Thoracic aorta (tissue), 2 donors: Measurements from ENCODE around the gene HPCAL1. TPM values are rescaled to one million over a fixed set of nuclear protein-coding genes. Genes with fewer than 3 reads are reported as not detected.

Experiments
- ATAC-seq: fragments of 150-250 bp; one replicate; pipeline ENCODE4 v1.8.0; 2017; ENCODE audit warnings: low read depth; ENCODE audit not compliant: insufficient number of reproducible peaks, low FRiP score
- DNase-seq: peaks from one replicate; pipeline ENCODE4 v3.0.0-alpha.2; 2020; ENCODE audit warnings: low spot score
- H3K27ac ChIP-seq, 2 donors: fragments of 200-600 bp; sonication (generic); 1 replicate in 1 of 2; 2 replicates in 1 of 2; pipeline ENCODE4 v1.5.1; 2016; ENCODE audit warnings: mild to moderate bottlenecking in 2 of 2, moderate library complexity in 2 of 2
- H3K27me3 ChIP-seq: fragments of 200-600 bp; sonication (generic); replicated peaks from 2 replicates; pipeline ENCODE4 v1.6.0; 2016; ENCODE audit warnings: mild to moderate bottlenecking; ENCODE audit not compliant: insufficient read depth
- H3K36me3 ChIP-seq: fragments of 200-600 bp; sonication (generic); one replicate; pipeline ENCODE4 v1.5.1; 2016
- H3K4me1 ChIP-seq, 2 donors: fragments of 200-600 bp; sonication (generic); 1 replicate in 1 of 2; 2 replicates in 1 of 2; pipeline versions ENCODE4 v1.5.1 to v1.6.0; 2016; ENCODE audit warnings: low read depth in 2 of 2, mild to moderate bottlenecking in 1 of 2; ENCODE audit not compliant: control insufficient read depth in 1 of 2
- H3K4me3 ChIP-seq: fragments of 200-600 bp; sonication (generic); 2 replicates; pipeline ENCODE4 v1.5.1; 2016; ENCODE audit warnings: mild to moderate bottlenecking
- H3K9me3 ChIP-seq: fragments of 200-600 bp; sonication (generic); 2 replicates; pipeline ENCODE4 v1.5.1; 2016
- CTCF ChIP-seq: fragments of 200-600 bp; sonication (generic); IDR thresholded peaks from one replicate; pipeline ENCODE4 v1.5.1; 2019; ENCODE audit warnings: antibody characterized with exemption
- total RNA-seq, 2 donors: library from RNA; depleted of rRNA; stranded (reverse); fragments of >200 nt; gene quantifications; one replicate each; pipeline versions ENCODE4 v1.1.0 to v1.2.3, GENCODE V29; 2016

The HPCAL1 gene
- total RNA-seq, 2 donors from 2014 or later: 34.6 to 50.2 TPM

- ATAC-seq (no peak), DNase-seq (no peak)
- no peak for TF ChIP-seq CTCF
- no peaks in the 10 kb centered on the region for H3K27me3 ChIP-seq
- no peaks in the 10 kb centered on the region for H3K9me3 ChIP-seq
- H3K27ac ChIP-seq: no peak overlapping the region
- H3K36me3 ChIP-seq: no peaks in the 10 kb centered on the region
- H3K4me3 ChIP-seq: no peak overlapping the region
- H3K4me1 ChIP-seq: peaks cover 29 to 32% of the 10 kb centered on the region in 2 donors
These were observed 20.0 kb upstream of the HPCAL1 start for GRCh38 chr2:10282611-10283105.

- no peaks in the 10 kb centered on the region for H3K27me3 ChIP-seq
- TF ChIP-seq CTCF: no peak
- no peaks in the 10 kb centered on the region for H3K9me3 ChIP-seq
- H3K4me1 ChIP-seq: peaks cover 23 to 26% of the 10 kb centered on the region in 2 donors
- H3K27ac ChIP-seq: no peak overlapping the region
- no peak overlapping the region for H3K4me3 ChIP-seq
- DNase-seq (no peak), ATAC-seq (no peak)
- no peaks in the 10 kb centered on the region for H3K36me3 ChIP-seq
These were observed 19.3 kb upstream of the HPCAL1 start for GRCh38 chr2:10283106-10284062.

DNA sequence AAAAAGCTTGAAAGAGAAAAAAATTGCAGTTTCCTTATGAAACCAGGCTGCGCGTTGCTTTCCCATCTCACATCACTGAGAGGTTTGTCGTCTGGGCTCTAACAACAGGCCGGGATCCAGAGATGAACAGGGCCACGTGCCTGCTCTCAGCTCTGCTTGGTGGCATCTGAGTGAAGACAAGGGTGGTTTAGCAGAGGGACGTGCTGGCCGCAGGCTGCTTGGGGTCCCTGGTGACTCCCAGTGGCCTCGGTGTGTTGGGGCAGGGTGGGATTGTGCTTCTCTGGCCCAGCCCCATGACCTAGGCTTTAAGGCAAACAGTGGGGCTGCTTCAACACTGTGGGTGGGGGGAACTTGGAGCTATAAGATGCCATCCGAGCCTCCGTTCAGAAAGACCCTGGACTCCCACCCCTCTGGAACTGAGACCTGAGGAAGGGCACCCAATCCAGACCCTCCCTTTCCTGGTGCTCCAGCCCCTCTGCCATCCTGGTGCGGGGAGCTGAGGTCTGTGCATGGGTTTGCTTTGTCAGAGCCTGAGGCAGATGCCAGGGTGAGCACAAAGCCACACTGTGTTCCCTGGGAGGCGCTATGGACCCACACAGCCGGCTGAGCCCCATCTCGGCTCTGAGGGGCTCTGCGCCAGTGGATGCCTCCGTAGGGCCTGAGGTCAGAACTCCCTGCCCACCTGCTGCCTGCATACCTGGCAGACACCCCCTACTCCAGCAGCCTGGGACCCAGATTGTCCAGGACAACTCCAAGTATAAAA is 18.4 kb upstream of the HPCAL1 start:
- Histone ChIP-seq H3K36me3 (no peaks in the 10 kb centered on the region), H3K27ac (peak overlapping the region in 1 of 2 donors; percentile 79), H3K4me1 (peaks cover 23 to 25% of the 10 kb centered on the region in 2 donors), H3K9me3 (no peaks in the 10 kb centered on the region), H3K27me3 (no peaks in the 10 kb centered on the region), H3K4me3 (no peak overlapping the region)
- no peak for ATAC-seq
- no peak for DNase-seq
- no peak for TF ChIP-seq CTCF

DNA sequence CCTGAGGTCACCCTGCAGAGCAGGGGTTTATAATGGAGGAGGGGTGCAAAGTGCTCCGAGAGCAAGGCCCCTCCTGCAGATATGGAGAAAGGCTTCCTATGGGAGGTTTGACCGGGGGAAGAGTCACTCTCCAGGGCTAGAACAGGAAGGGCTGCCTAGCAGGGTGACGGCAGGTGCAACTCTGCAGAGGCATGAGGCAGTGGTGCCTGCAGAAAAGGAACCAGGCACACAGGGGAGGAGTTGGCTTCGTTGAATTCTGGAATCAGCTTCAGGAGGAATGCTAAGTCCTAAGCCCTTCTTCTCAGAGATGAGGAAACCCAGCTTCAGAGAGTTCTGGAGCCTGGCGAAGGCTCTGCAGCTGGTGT is 17.5 kb upstream of the HPCAL1 start:
- Histone ChIP-seq H3K9me3 (no peaks in the 10 kb centered on the region), H3K27me3 (no peaks in the 10 kb centered on the region), H3K27ac (peak overlapping the region; percentile 79 to 80), H3K4me1 (peaks cover 23 to 25% of the 10 kb centered on the region in 2 donors), H3K36me3 (no peaks in the 10 kb centered on the region), H3K4me3 (peak overlapping the region; percentile 21)
- ATAC-seq (peak; percentile 27), DNase-seq (no peak)
- TF ChIP-seq CTCF: no peak
